Stimulated activated CD8-positive, alpha-beta memory T cell treated with anti-CD3 and anti-CD28 coated beads, Interleukin-2, amount 100 ng/mL, for 1 hour (primary cell): ENCODE data around the gene ZNF277.

Experiments used
- DNase-seq, 2 donors: peaks; one replicate each; pipeline ENCODE4 v3.0.0-alpha.2; 2020; ENCODE audit warnings: low read depth in 2 of 2

Gene ZNF277

DNA sequence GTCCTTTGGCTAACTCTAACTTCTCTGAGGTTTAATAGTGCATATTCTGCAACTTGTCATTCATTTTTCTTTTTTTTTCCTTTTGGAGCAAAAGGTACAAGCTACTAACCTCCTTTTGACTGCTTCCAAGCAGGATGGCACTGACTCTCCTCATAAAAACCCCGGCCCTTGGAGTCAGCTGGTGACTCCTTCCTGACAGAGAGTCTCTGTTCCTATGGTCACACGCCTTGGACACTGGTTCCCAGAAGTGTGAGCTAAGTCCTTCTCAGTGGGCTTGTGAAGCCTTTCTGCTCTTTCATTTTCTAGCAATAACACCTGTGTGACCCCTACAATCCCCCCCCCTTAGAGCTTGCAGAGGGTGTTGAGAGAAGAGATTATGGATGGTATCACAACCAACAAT lies 22.0 kb upstream of the ZNF277 start:
- DNase-seq, result no peak

DNA sequence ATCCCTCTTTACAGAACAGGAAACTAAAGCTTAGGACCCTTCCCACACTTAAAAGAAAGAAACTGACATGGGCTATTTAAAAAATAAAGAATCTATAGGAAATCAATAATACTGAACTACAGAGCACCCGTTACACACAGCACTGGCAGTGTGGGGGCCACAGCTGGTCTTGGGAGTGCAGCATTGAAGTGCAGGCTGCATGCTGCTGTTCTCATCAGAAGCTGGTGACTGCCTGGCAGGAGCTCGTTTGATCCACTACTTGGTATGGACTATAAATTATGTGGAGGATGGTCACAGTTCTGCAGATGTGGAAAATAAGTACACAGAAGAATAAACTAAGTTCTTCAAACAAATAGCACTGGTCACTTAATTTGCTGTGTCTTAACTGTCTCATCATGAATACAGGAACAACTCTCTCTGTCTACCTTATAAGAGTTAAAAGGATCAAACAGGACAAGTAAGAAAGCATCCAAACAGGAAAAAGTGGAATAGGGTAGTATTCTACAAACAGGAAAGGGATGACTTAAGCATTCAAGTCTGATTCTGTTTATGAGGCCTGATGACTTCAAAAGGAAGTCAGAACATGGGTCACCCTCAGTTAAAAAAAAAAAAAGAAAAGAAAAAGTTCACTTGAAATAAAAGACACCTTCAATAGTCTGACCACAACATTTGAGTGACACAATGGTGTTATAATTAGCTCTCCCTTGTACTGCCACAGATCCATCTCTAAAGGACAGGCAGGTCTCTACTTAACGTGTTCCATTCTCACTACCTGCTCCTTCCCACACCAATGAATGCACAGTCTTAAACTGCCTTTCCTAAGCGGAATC lies 21.3 kb upstream of the ZNF277 start:
- DNase-seq, result no peak

DNA sequence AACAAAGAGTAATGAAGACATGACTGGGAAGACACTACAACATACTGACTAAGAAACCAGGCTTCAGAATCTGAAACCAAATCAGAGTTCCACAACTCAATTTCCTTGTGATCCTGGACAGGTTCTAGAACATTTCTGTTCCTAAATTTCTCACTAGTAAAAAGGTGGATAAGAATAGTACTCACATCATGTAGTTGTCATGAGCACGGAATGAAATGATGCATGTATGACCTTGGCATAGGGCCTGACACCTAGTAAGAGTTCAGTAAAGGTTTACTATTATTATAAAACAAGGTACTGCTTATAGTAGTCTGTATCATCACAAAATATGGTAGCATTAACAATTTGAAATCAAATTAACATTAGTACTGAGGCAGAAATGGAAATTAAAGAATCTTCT lies 20.2 kb upstream of the ZNF277 start:
- no peak for DNase-seq

- no peak for DNase-seq
Observed at GRCh38 chr7:112188257-112188656, 18.2 kb upstream of the ZNF277 start.

GRCh38 chr7:112189691-112190090 lies 16.8 kb upstream of the ZNF277 start:
- DNase-seq, result no peak

GRCh38 chr7:112190120-112190519 lies 16.4 kb upstream of the ZNF277 start:
- DNase-seq, result no peak

GRCh38 chr7:112192236-112193154 lies 14.0 kb upstream of the ZNF277 start:
- no peak for DNase-seq

GRCh38 chr7:112193915-112194502 lies 12.5 kb upstream of the ZNF277 start:
- DNase-seq, result no peak

- no peak for DNase-seq
Observed at GRCh38 chr7:112195717-112196116, 10.8 kb upstream of the ZNF277 start.

GRCh38 chr7:112197322-112197721 lies 9.2 kb upstream of the ZNF277 start:
- no peak for DNase-seq

DNA sequence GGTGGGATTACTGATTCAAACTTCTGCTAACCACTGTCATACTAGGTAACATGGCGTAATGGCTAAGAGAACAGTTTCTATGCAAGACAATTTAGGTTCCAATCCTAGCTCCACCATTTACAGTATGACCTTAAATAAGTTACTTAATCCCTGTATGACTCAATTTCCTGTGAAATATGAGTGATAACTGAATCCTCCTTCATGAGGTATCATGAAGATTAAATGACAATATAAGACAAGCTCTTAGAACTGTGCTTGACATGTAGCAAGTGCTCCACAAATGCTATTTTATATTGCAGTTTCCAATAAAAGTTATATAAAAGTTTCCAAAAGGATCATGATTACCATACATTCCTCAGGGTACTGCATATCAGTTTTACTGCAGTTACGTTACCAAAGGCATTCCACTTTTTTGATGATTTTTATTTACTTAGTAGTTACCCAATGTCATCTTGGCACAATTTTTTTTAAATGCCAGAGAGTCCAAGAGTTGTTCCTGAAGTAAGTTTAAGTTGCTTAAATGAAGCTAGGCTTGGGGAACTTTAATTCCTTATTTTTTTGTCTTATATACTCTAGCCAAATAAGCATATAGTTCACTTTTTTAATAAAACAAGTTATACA lies 7.3 kb upstream of the ZNF277 start:
- no peak for DNase-seq

GRCh38 chr7:112199672-112200071 lies 6.8 kb upstream of the ZNF277 start:
- no peak for DNase-seq

DNA sequence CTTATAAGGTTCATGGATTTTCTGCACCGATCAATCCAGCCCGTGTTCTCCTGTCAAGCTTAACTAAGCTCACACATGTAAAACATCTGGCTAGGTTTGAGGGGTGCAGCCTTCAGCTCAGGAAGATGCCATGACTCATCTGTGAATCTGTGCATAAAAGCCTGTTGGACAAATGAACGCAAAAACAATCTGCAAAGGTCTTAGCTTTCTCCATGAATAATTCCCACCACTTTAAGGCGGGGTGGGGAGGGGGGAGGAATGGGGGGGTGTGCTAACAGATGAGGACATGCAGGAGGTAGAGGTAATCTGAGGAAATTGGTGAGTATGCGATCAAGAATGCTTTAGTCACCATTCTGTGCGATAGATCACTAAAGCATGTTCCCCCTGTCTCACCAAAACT lies 5.1 kb upstream of the ZNF277 start:
- no peak for DNase-seq

DNA sequence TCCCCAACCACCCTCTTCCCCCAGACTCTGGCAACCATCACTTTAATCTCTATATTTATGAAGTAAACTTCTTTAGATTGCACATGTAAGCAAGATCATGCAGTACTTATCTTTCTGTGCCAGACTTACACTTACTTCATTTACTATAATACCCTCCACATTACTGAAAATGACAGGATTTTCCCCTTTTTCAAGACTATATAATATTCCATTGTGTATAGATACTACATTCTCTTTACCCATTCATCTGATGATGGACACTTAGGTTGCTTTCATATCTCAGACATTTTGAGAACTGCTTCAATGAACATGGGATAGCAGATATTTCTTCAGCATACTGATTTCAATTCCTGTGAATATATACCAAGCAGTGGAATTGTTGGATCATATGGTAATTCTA lies 4.7 kb upstream of the ZNF277 start:
- no peak for DNase-seq

- no peak for DNase-seq
Observed at GRCh38 chr7:112202816-112203215, 3.7 kb upstream of the ZNF277 start.

DNA sequence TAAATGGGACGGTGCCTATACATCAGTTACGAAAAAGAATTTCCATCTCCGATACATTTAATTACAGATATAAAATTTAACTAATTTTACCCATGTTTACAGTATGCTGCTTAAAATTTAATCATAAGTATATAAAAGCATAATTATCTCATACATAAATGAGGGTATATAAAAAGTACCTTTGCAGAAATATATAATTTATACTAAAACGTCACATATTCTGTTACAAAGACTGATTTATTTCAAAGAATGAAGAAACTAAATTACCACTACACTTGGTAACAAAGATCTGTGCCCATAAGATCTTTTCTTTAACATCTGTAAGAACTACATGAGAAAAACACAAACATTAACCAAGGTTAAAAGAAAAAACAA lies 3.1 kb upstream of the ZNF277 start:
- no peak for DNase-seq

DNA sequence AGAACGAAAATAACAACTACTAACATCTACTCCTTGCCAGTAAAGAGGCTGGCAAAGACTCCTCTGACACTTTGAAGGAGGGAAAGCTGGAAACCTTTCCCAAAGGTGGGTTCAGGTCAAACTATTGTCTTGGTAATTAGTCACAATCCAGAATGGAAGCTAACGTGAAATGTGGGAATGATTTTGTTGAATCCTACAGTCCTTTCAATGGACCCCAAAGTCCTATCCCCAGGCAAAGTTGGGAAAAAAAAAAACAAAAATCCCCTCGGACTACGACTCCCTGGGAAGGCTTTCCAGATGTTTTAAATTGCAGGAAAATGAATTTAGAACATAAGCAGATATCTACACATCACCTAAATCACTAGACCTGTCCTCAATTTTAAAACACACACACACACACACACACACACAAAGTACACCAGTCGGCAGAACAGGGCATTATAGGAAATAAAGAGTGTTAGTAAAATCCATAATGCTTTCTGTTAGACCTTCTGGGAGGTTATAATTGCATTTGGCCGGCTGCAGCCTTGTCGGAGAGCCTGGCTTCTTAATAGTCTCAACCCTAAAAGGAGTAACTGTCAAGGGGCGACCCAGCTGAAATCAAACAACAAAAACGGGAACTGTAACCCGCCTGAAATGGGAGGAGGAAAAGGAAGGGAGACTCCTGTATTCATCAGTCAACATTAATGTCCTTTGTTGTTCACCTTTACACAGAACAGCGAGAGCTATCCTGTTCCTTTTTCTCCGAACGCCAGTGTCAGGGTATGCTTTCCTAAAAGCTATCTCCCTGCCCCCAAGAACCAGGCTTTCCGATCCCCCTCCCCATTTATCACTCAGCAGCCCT lies 1.8 kb upstream of the ZNF277 start:
- no peak for DNase-seq

GRCh38 chr7:112205343-112206237 lies 905 bp upstream of the ZNF277 start:
- DNase-seq, result no peak

DNA sequence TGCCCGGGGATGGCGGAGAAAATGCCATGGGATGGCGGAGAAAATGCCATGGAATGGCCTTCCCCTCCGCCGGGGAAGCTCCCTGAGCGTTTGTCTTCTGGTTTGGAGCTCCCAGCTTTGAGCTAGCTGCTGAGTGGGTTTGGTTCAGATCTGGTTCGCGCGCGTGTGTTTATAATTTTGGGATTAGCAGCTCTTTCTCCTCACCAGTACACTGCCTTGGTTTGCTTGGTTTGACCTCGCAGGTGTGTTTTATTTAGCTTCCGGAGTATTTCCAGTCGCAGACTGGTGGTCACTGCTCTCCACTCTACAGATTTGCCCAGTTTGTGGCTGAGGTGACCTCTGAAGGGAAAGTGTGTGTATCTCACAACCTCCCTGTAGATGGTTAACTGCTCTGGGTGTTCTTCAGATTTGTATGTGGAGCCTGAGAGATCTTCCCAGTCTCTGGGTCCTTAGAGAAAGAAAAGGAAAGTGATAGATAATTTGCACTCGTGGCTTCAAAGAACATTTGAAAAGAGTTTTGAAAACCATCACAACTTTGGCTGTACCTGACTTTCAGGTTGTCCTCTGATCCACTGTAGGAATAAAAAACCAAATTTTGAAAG lies 597 bp downstream of the ZNF277 start:
- DNase-seq, result no peak

DNA sequence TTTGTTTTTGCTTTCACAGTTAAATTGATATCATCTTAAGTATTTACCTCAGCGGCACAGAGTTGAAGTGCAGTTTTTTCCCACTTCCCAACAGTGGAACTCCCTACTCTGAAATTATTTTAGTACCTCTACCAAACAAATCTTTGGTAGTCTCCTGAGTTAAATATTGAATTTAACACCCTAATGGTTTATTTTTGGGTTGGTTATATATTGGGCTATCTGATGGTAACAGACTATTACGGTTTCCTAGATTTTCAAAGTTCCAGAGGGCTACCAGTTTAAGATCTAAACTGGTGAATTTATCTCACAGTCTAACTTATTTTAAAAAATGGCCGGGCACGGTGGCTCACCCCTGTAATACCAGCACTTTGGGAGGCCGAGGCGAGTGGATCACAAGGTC lies 1.3 kb downstream of the ZNF277 start:
- DNase-seq, result no peak
